ENCODE data around the gene KLHL15. TPM values are rescaled to one million over a fixed set of nuclear protein-coding genes. Genes with fewer than 3 reads are reported as not detected.

Gene KLHL15
- total and polyA plus RNA-seq, 12 donors = 1.2 to 7.9 (median 7.3) TPM

GRCh38 chrX:23982891-23983290 is 44.1 kb downstream of the KLHL15 start:
- DNase-seq = no peak
- intact Hi-C loops (cut with DNase I) = no loop called here
- ATAC-seq = no peak
- Histone ChIP-seq H3K4me3 (no peak overlapping the region), H3K27ac (no peak overlapping the region), H3K4me1 (peaks cover 0 to 3% (median 0%) of the 10 kb centered on the region in 9 donors), H3K9me3 (no peaks in the 10 kb centered on the region), H3K27me3 (peaks cover 0 to 85% (median 0%) of the 10 kb centered on the region in 7 donors), H3K36me3 (peaks cover 0 to 30% (median 0%) of the 10 kb centered on the region in 9 donors)
- no peak for TF ChIP-seq CTCF (IDR thresholded peaks at IDR 0.05)
- 93 to 100% methylated on average over 1 of the region's 1 CpG for WGBS, 2 donors

- DNase-seq (no peak), ATAC-seq (no peak)
- 83 to 88% methylated on average over 2 of the region's 2 CpGs for WGBS, 2 donors
- Histone ChIP-seq H3K4me1 (peaks cover 0 to 3% (median 0%) of the 10 kb centered on the region in 9 donors), H3K27ac (no peak overlapping the region), H3K36me3 (peaks cover 0 to 18% (median 0%) of the 10 kb centered on the region in 9 donors), H3K27me3 (peaks cover 0 to 91% (median 0%) of the 10 kb centered on the region in 7 donors), H3K4me3 (no peak overlapping the region), H3K9me3 (no peaks in the 10 kb centered on the region)
- intact Hi-C loops (cut with DNase I) = no loop called here
- TF ChIP-seq CTCF (IDR thresholded peaks at IDR 0.05) = no peak
Measured at GRCh38 chrX:23981711-23982110, 45.3 kb downstream of the KLHL15 start.

GRCh38 chrX:23981222-23981621 is 45.8 kb downstream of the KLHL15 start:
- Histone ChIP-seq H3K36me3 (peaks cover 0 to 13% (median 0%) of the 10 kb centered on the region in 9 donors), H3K27me3 (peaks cover 0 to 91% (median 0%) of the 10 kb centered on the region in 7 donors), H3K4me3 (no peak overlapping the region), H3K9me3 (no peaks in the 10 kb centered on the region), H3K4me1 (peaks cover 0 to 3% (median 0%) of the 10 kb centered on the region in 9 donors), H3K27ac (no peak overlapping the region)
- TF ChIP-seq CTCF (IDR thresholded peaks at IDR 0.05) = no peak
- no peak for DNase-seq
- ATAC-seq = no peak
- intact Hi-C loops (cut with DNase I) = no loop called here
- WGBS, 2 donors = 90 to 92% methylated on average over 4 of the region's 4 CpGs

- WGBS, 2 donors = 30 to 44% methylated on average over 5 of the region's 5 CpGs
- H3K27me3 ChIP-seq = peaks cover 0 to 81% (median 0%) of the 10 kb centered on the region in 7 donors
- DNase-seq = no peak
- peaks cover 0 to 3% (median 0%) of the 10 kb centered on the region in 9 donors for H3K4me1 ChIP-seq
- H3K4me3 ChIP-seq = no peak overlapping the region
- H3K36me3 ChIP-seq = peaks cover 0 to 3% (median 0%) of the 10 kb centered on the region in 9 donors
- no peaks in the 10 kb centered on the region for H3K9me3 ChIP-seq
- intact Hi-C loops (cut with DNase I) = no loop called here
- TF ChIP-seq CTCF (IDR thresholded peaks at IDR 0.05) = no peak
- no peak overlapping the region for H3K27ac ChIP-seq
- ATAC-seq = no peak
Measured at GRCh38 chrX:23980011-23980441, 47.0 kb downstream of the KLHL15 start.

All from heart right ventricle (tissue), 16 donors.